GM23338 (cell line): ENCODE measurements around the gene INCA1. TPM values are rescaled to one million over a fixed set of nuclear protein-coding genes. Genes with fewer than 3 reads are reported as not detected.

Source experiments
- ATAC-seq: fragments of 200-7000 bp; cut with Tn5 transposase; 3 replicates; pipeline ENCODE4 v1.9.1; 2020
- DNase-seq: peaks from one replicate; pipeline ENCODE4 v3.0.0-alpha.2; 2015; ENCODE audit warnings: low spot score
- H2AFZ ChIP-seq: fragments of 200-600 bp; sonication (generic); 2 replicates; pipeline ENCODE4 v1.8.0; 2016; ENCODE audit warnings: antibody characterized with exemption, mild to moderate bottlenecking, moderate library complexity
- H3F3A ChIP-seq: fragments of 200-600 bp; sonication (generic); replicated peaks from 2 replicates; pipeline ENCODE4 v1.8.0; 2017; ENCODE audit warnings: antibody characterized with exemption, mixed run types, low read depth
- H3K27ac ChIP-seq: fragments of 200-600 bp; sonication (generic); 2 replicates; pipeline ENCODE4 v1.6.1; 2016; ENCODE audit warnings: low read depth
- H3K27me3 ChIP-seq: fragments of 200-600 bp; sonication (generic); 2 replicates; pipeline ENCODE4 v1.8.0; 2016; ENCODE audit warnings: mild to moderate bottlenecking, mixed run types, moderate library complexity; ENCODE audit not compliant: insufficient read depth
- H3K36me3 ChIP-seq: fragments of 200-600 bp; sonication (generic); 2 replicates; pipeline ENCODE4 v1.8.0; 2016; ENCODE audit warnings: mild to moderate bottlenecking; ENCODE audit not compliant: insufficient read depth
- H3K4me1 ChIP-seq: fragments of 200-600 bp; sonication (generic); 2 replicates; pipeline ENCODE4 v1.8.0; 2016; ENCODE audit warnings: mild to moderate bottlenecking, moderate library complexity; ENCODE audit not compliant: insufficient read depth
- H3K4me2 ChIP-seq: fragments of 200-600 bp; sonication (generic); 2 replicates; pipeline ENCODE4 v1.7.1; 2017; ENCODE audit warnings: mixed run types
- H3K4me3 ChIP-seq: fragments of 200-600 bp; sonication (generic); 2 replicates; pipeline ENCODE4 v1.6.1; 2016; ENCODE audit warnings: mixed run types
- H3K79me2 ChIP-seq: fragments of 200-600 bp; sonication (generic); replicated peaks from 2 replicates; pipeline ENCODE4 v1.8.0; 2017; ENCODE audit warnings: mild to moderate bottlenecking; ENCODE audit not compliant: insufficient read depth
- H3K9me2 ChIP-seq: fragments of 200-600 bp; sonication (generic); 2 replicates; pipeline ENCODE4 v1.8.0; 2017; ENCODE audit not compliant: insufficient read depth
- H4K20me1 ChIP-seq: fragments of 200-600 bp; sonication (generic); replicated peaks from 2 replicates; pipeline ENCODE4 v1.8.0; 2017; ENCODE audit warnings: mild to moderate bottlenecking; ENCODE audit not compliant: insufficient read depth
- H3K27ac Mint-ChIP-seq: 2 replicates; pipeline ENCODE4 v1.8.0; 2020; ENCODE audit warnings: inconsistent platforms, mild to moderate bottlenecking, moderate library complexity, mixed read lengths
- H3K27me3 Mint-ChIP-seq: 3 replicates; pipeline ENCODE4 v1.8.0; 2022; ENCODE audit warnings: low read depth, mild to moderate bottlenecking, moderate library complexity, mixed read lengths, inconsistent platforms; ENCODE audit not compliant: insufficient read depth, poor library complexity
- H3K36me3 Mint-ChIP-seq: 3 replicates; pipeline ENCODE4 v1.8.0; 2021; ENCODE audit warnings: low read depth, mild to moderate bottlenecking, inconsistent platforms, moderate library complexity, mixed read lengths
- H3K4me1 Mint-ChIP-seq: 3 replicates; pipeline ENCODE4 v1.8.0; 2020; ENCODE audit warnings: mild to moderate bottlenecking, inconsistent platforms, mixed read lengths
- H3K4me3 Mint-ChIP-seq: 3 replicates; pipeline ENCODE4 v1.8.0; 2021; ENCODE audit warnings: moderate library complexity, mild to moderate bottlenecking, inconsistent platforms, mixed read lengths
- H3K9me3 Mint-ChIP-seq: 3 replicates; pipeline ENCODE4 v1.8.0; 2020; ENCODE audit warnings: moderate library complexity, mild to moderate bottlenecking, inconsistent platforms, mixed read lengths
- CREB1 ChIP-seq: fragments of 250-450 bp; sonication (Bioruptor Pico); IDR thresholded peaks from 2 replicates; pipeline ENCODE4 v1.5.0; 2020; ENCODE audit warnings: low read depth, mild to moderate bottlenecking, moderate library complexity
- CTCF ChIP-seq, 2 experiments: fragments of 200-600 bp in 1 of 2; sonication (generic) in 1 of 2; conservative IDR thresholded peaks; 2 replicates each; pipeline versions ENCODE4 v1.5.1 to v1.6.1; 2016 to 2017; ENCODE audit warnings: antibody characterized with exemption in 2 of 2, low read depth in 2 of 2, mild to moderate bottlenecking in 2 of 2, moderate library complexity in 1 of 2
- JUNB ChIP-seq: IDR thresholded peaks from one replicate; pipeline ENCODE4 v1.6.1; 2016; ENCODE audit warnings: antibody characterized with exemption; ENCODE audit not compliant: unreplicated experiment
- NANOG ChIP-seq: IDR thresholded peaks from 2 replicates; pipeline ENCODE4 v1.6.1; 2016; ENCODE audit warnings: antibody characterized with exemption, borderline replicate concordance
- POLR2AphosphoS5 ChIP-seq: IDR thresholded peaks from 2 replicates; pipeline ENCODE4 v1.6.1; 2016; ENCODE audit warnings: antibody characterized with exemption, low read depth
- REST ChIP-seq: IDR thresholded peaks from one replicate; pipeline ENCODE4 v1.6.1; 2018; ENCODE audit warnings: antibody characterized with exemption; ENCODE audit not compliant: unreplicated experiment
- STAT1 ChIP-seq: IDR thresholded peaks from one replicate; pipeline ENCODE4 v1.6.1; 2016; ENCODE audit warnings: antibody characterized with exemption; ENCODE audit not compliant: unreplicated experiment
- ZNF331 ChIP-seq: fragments of 250-450 bp; sonication (Bioruptor Pico); IDR thresholded peaks from 2 replicates; pipeline ENCODE4 v1.5.0; 2020; ENCODE audit warnings: low read depth, mild to moderate bottlenecking, moderate library complexity
- ZNF462 ChIP-seq: fragments of 250-450 bp; sonication (Bioruptor Pico); IDR thresholded peaks from 2 replicates; pipeline ENCODE4 v1.5.0; 2020; ENCODE audit warnings: mild to moderate bottlenecking, moderate library complexity
- polyA plus RNA-seq: library from polyadenylated mRNA; unstranded; fragments of >200 nt; fragmentation: Nextera tagmentation; extraction: Ambion mirVana; gene quantifications from 2 replicates; pipeline ENCODE4 v1.2.1, GENCODE V29; 2016
- total RNA-seq: library from RNA; depleted of rRNA; stranded (reverse); fragments of >200 nt; shearing (Covaris generic); gene quantifications from 2 replicates; pipeline ENCODE4 v1.2.3, GENCODE V29; 2014

The INCA1 gene
- total and polyA plus RNA-seq, 2 experiments from 2014 or later, result 1.3 TPM; not detected in 1

- no peak for TF ChIP-seq ZNF462 (CRISPR knock-in tag)
- TF ChIP-seq JUNB, result no peak
- no peak for TF ChIP-seq STAT1
- no peak for TF ChIP-seq ZNF331 (CRISPR knock-in tag)
Measured at GRCh38 chr17:5000237-5000639, 2.9 kb upstream of the INCA1 start (continued).

GRCh38 chr17:4999430-5000093 is 2.2 kb upstream of the INCA1 start:
- no peak overlapping the region for H2AFZ ChIP-seq
- peak overlapping the region; percentile 94 for H3K4me3 ChIP-seq
- H4K20me1 ChIP-seq, result no peaks in the 10 kb centered on the region; the same call in none of the 2 replicates
- H3K9me3 Mint-ChIP-seq, result 0 out of 3 replicates have a peak, but pooled peaks cover 3% of the 10 kb centered on the region
- peaks cover 21% of the 10 kb centered on the region for H3K4me1 Mint-ChIP-seq
- DNase-seq (no peak), ATAC-seq (no peak)
- H3K27me3 Mint-ChIP-seq, result peaks cover 31% of the 10 kb centered on the region
- peaks cover 11% of the 10 kb centered on the region; the same call in 1 of the 2 replicates for H3K27me3 ChIP-seq
- H3K36me3 Mint-ChIP-seq, result peaks cover 44% of the 10 kb centered on the region
- 0 out of 2 replicates have a peak, but pooled peaks cover 2% of the 10 kb centered on the region for H3F3A ChIP-seq
- H3K27ac Mint-ChIP-seq, result peak overlapping the region; percentile 25; the same call in 1 of the 2 replicates
- H3K27ac ChIP-seq, result peak overlapping the region; percentile 32
- peak overlapping the region; percentile 98 for H3K4me2 ChIP-seq
- H3K79me2 ChIP-seq, result peaks cover 16% of the 10 kb centered on the region
- peaks cover 19% of the 10 kb centered on the region; the same call in 1 of the 2 replicates for H3K4me1 ChIP-seq
- H3K36me3 ChIP-seq, result peaks cover 17% of the 10 kb centered on the region
- peak overlapping the region; percentile 85 for H3K4me3 Mint-ChIP-seq
- no peaks in the 10 kb centered on the region for H3K9me2 ChIP-seq
- TF ChIP-seq JUNB (no peak), REST (no peak), POLR2AphosphoS5 (no peak), ZNF331 (CRISPR knock-in tag) (no peak), CREB1 (CRISPR knock-in tag) (no peak), NANOG (no peak), CTCF (conservative IDR thresholded peaks at IDR 0.05; ENCODE audit: low read depth in 2 of 2) (no peak)
